H1 (cell line): ENCODE data around the gene SCP2. TPM values are rescaled to one million over a fixed set of nuclear protein-coding genes. Genes with fewer than 3 reads are reported as not detected.

Source experiments
- CTCF ChIA-PET: fragments of 300-600 bp; sonication (Branson Sonifier 250); formaldehyde crosslinking; loops from one replicate; lab custom pipeline; 2021; ENCODE audit not compliant: partially characterized antibody; lab: Charles Lee
- POLR2A ChIA-PET: fragments of 300-600 bp; sonication (Branson Sonifier 250); formaldehyde crosslinking; loops from one replicate; lab custom pipeline; 2021; ENCODE audit warnings: inconsistent platforms; ENCODE audit not compliant: partially characterized antibody; lab: Charles Lee
- DNase-seq, 2 experiments: peaks; one replicate each; pipeline versions ENCODE4 v3.0.0 to v3.0.0-alpha.2; 2010 to 2022; ENCODE audit warnings: low spot score in 2 of 2, low read depth in 1 of 2, mixed read lengths in 1 of 2
- FAIRE-seq: peaks from 2 replicates; lab custom pipeline; 2011; peaks lifted over from hg19 to GRCh38; lab: Jason Lieb, UNC
- H2AFZ ChIP-seq: 2 replicates; pipeline ENCODE4 v1.8.1; 2012; ENCODE audit warnings: low read length, inconsistent platforms
- H2AK5ac ChIP-seq: 2 replicates; pipeline ENCODE4 v1.6.1; 2013; ENCODE audit warnings: low read depth, low read length
- H2BK120ac ChIP-seq: replicated peaks from 2 replicates; pipeline ENCODE3; 2013; ENCODE audit warnings: low read depth, low read length, inconsistent platforms
- H2BK12ac ChIP-seq: 2 replicates; pipeline ENCODE4 v1.6.1; 2013; ENCODE audit warnings: low read depth, low read length
- H2BK15ac ChIP-seq: 2 replicates; pipeline ENCODE4 v1.6.1; 2013; ENCODE audit warnings: low read length
- H2BK20ac ChIP-seq: 2 replicates; pipeline ENCODE4 v1.6.1; 2013; ENCODE audit warnings: low read length
- H2BK5ac ChIP-seq: 2 replicates; pipeline ENCODE4 v1.6.1; 2013; ENCODE audit warnings: low read depth, low read length
- H3K14ac ChIP-seq: 2 replicates; pipeline ENCODE4 v1.6.1; 2013; ENCODE audit warnings: inconsistent platforms; ENCODE audit not compliant: insufficient read length
- H3K18ac ChIP-seq: 2 replicates; pipeline ENCODE4 v1.6.1; 2013; ENCODE audit warnings: low read length; ENCODE audit errors: extremely low read depth
- H3K23ac ChIP-seq: 2 replicates; pipeline ENCODE4 v1.6.1; 2013; ENCODE audit warnings: inconsistent platforms; ENCODE audit not compliant: insufficient read length
- H3K23me2 ChIP-seq: 2 replicates; pipeline ENCODE4 v1.6.1; 2013; ENCODE audit warnings: low read depth, low read length
- H3K27ac ChIP-seq: 2 replicates; pipeline ENCODE4 v1.6.1; 2011; ENCODE audit warnings: low read depth, low read length, inconsistent platforms
- H3K27me3 ChIP-seq, 4 experiments: replicated peaks in 1 of 4; 1 replicate in 1 of 4; 2 replicates in 3 of 4; pipeline versions ENCODE4 v1.6.1 to v1.8.1; 2011 to 2013; ENCODE audit warnings: low read length in 3 of 4, mild to moderate bottlenecking in 3 of 4, inconsistent platforms in 2 of 4, mixed read lengths in 2 of 4, moderate library complexity in 1 of 4; ENCODE audit not compliant: control insufficient read depth in 3 of 4, insufficient read depth in 3 of 4; ENCODE audit errors: extremely low read depth in 1 of 4
- H3K36me3 ChIP-seq, 4 experiments: 2 replicates each; pipeline versions ENCODE4 v1.6.1 to v1.8.1; 2011 to 2013; ENCODE audit warnings: mild to moderate bottlenecking in 4 of 4, low read length in 3 of 4, moderate library complexity in 2 of 4, control low read depth in 1 of 4, inconsistent platforms in 1 of 4; ENCODE audit not compliant: insufficient read depth in 4 of 4, control insufficient read depth in 2 of 4
- H3K4ac ChIP-seq: replicated peaks from 2 replicates; pipeline ENCODE3; 2013; ENCODE audit warnings: low read length, low read depth, mixed read lengths, inconsistent platforms; ENCODE audit not compliant: insufficient read length
- H3K4me1 ChIP-seq, 4 experiments: replicated peaks in 1 of 4; 1 replicate in 1 of 4; 2 replicates in 3 of 4; pipeline versions ENCODE4 v1.6.1 to v1.8.1; 2011 to 2013; ENCODE audit warnings: low read length in 3 of 4, inconsistent platforms in 2 of 4, mixed read lengths in 1 of 4; ENCODE audit not compliant: insufficient read depth in 4 of 4, control insufficient read depth in 3 of 4
- H3K4me2 ChIP-seq, 2 experiments: 2 replicates each; pipeline versions ENCODE4 v1.6.1 to v1.8.1; 2011 to 2013; ENCODE audit warnings: low read depth in 2 of 2, low read length in 2 of 2, control low read depth in 1 of 2, inconsistent platforms in 1 of 2, mild to moderate bottlenecking in 1 of 2; ENCODE audit not compliant: insufficient read depth in 1 of 2
- H3K4me3 ChIP-seq, 4 experiments: fragments of 200-600, 300-600 bp in 1 of 4; sonication (generic), shearing (Covaris generic), sonication (Bioruptor Twin) in 1 of 4; 2 replicates each; pipeline versions ENCODE4 v1.5.1 to v1.8.1; 2011 to 2016; ENCODE audit warnings: low read length in 4 of 4, low read depth in 3 of 4, control low read depth in 2 of 4, inconsistent platforms in 2 of 4, mild to moderate bottlenecking in 2 of 4, mixed read lengths in 1 of 4, moderate library complexity in 1 of 4; ENCODE audit not compliant: insufficient read depth in 2 of 4; ENCODE audit errors: extremely low read depth in 1 of 4
- H3K56ac ChIP-seq: replicated peaks from 2 replicates; pipeline ENCODE3; 2013; ENCODE audit warnings: low read depth, mild to moderate bottlenecking, mixed read lengths, low read length, inconsistent platforms; ENCODE audit not compliant: insufficient read length
- H3K79me1 ChIP-seq: 2 replicates; pipeline ENCODE4 v1.6.1; 2013; ENCODE audit warnings: low read depth, low read length, control low read depth
- H3K79me2 ChIP-seq, 2 experiments: 2 replicates each; pipeline versions ENCODE4 v1.6.1 to v1.8.1; 2012 to 2013; ENCODE audit warnings: low read length in 2 of 2, mild to moderate bottlenecking in 2 of 2, inconsistent platforms in 1 of 2; ENCODE audit not compliant: insufficient read depth in 2 of 2, control insufficient read depth in 1 of 2
- H3K9ac ChIP-seq, 4 experiments: replicated peaks in 1 of 4; 1 replicate in 1 of 4; 2 replicates in 3 of 4; pipeline versions ENCODE4 v1.6.1 to v1.8.1; 2011 to 2013; ENCODE audit warnings: low read depth in 3 of 4, low read length in 3 of 4, control low read depth in 2 of 4, mild to moderate bottlenecking in 2 of 4, moderate library complexity in 2 of 4, inconsistent platforms in 1 of 4; ENCODE audit errors: extremely low read depth in 1 of 4
- H3K9me3 ChIP-seq, 2 experiments: 2 replicates each; pipeline versions ENCODE4 v1.6.1 to v1.8.1; 2012 to 2013; ENCODE audit warnings: mild to moderate bottlenecking in 2 of 2, moderate library complexity in 2 of 2, control low read depth in 1 of 2, inconsistent platforms in 1 of 2, low read depth in 1 of 2, low read length in 1 of 2, mixed read lengths in 1 of 2; ENCODE audit not compliant: insufficient read depth in 2 of 2
- H4K20me1 ChIP-seq, 2 experiments: replicated peaks in 1 of 2; 2 replicates each; pipeline versions ENCODE3 to v1.8.1; 2011 to 2013; ENCODE audit warnings: inconsistent platforms in 2 of 2, low read length in 2 of 2, mild to moderate bottlenecking in 1 of 2; ENCODE audit not compliant: insufficient read depth in 2 of 2, control insufficient read depth in 1 of 2
- H4K5ac ChIP-seq: 2 replicates; pipeline ENCODE4 v1.6.1; 2013; ENCODE audit warnings: low read length, low read depth, mixed read lengths, inconsistent platforms; ENCODE audit not compliant: insufficient read length
- H4K8ac ChIP-seq: 2 replicates; pipeline ENCODE4 v1.8.0; 2013; ENCODE audit warnings: mild to moderate bottlenecking, moderate library complexity, low read length, inconsistent platforms; ENCODE audit not compliant: insufficient read depth; ENCODE audit errors: extremely low read depth
- H4K91ac ChIP-seq: replicated peaks from 2 replicates; pipeline ENCODE3; 2013; ENCODE audit warnings: low read length, mixed read lengths, inconsistent platforms; ENCODE audit not compliant: insufficient read length
- POU5F1 ChIP-seq: IDR thresholded peaks from 2 replicates; pipeline ENCODE4 v1.6.1; 2011; ENCODE audit warnings: low read depth, mild to moderate bottlenecking, low read length, moderate library complexity
- RFX5 ChIP-seq: IDR thresholded peaks from 2 replicates; pipeline ENCODE4 v1.6.1; 2011; ENCODE audit warnings: low read depth, low read length, improper control_type of control experiment, borderline replicate concordance
- SP2 ChIP-seq: IDR thresholded peaks from 2 replicates; pipeline ENCODE4 v1.6.1; 2012; ENCODE audit warnings: mild to moderate bottlenecking, low read length, inconsistent platforms
- YY1 ChIP-seq: IDR thresholded peaks from 2 replicates; pipeline ENCODE4 v1.6.1; 2011; ENCODE audit warnings: low read depth, mild to moderate bottlenecking, low read length
- WGBS, 2 experiments: shearing (Covaris generic) in 1 of 2; methylation state at CpG; one replicate each; pipeline versions ENCODE4 v1.1.6 to v1.1.7; 2013 to 2015; ENCODE audit warnings: low lambda C conversion rate in 2 of 2, mixed read lengths in 2 of 2, inconsistent platforms in 1 of 2, low coverage in 1 of 2, missing lambda C conversion rate in 1 of 2; ENCODE audit not compliant: insufficient replicate concordance in 2 of 2, insufficient coverage in 1 of 2, insufficient read length in 1 of 2; ENCODE audit errors: extremely low coverage in 1 of 2, missing lambda C conversion rate in 1 of 2; 5-methylcytosine and 5-hydroxymethylcytosine counted together
- polyA plus RNA-seq, 7 experiments: library from polyadenylated mRNA; depleted of rRNA in 3 of 7; stranded (reverse) in 5 of 7; unstranded in 2 of 7; fragments of >200 nt in 5 of 7; fragments of 200-250 nt in 2 of 7; gene quantifications; 1 replicate in 5 of 7; 2 replicates in 1 of 7; 4 replicates in 1 of 7; pipeline versions ENCODE4 v1.2.1 to v1.2.3, GENCODE V29; 2011 to 2013; ENCODE audit warnings: missing spikeins in 2 of 7, mixed read lengths in 2 of 7
- total RNA-seq: library from RNA; stranded (reverse); fragmentation: NEBNext Ultra II Directional; extraction: Animal tissue kit (Norgen Biotek cat#: 25700); gene quantifications from 2 replicates; pipeline ENCODE4 v1.2.1, GENCODE V29; 2021

Gene SCP2
- total and polyA plus RNA-seq, 2 of the 8 experiments (the other 6 are each of a cell fraction or from before 2014, with no cell fraction given) = 20.9 to 54.3 TPM

DNA sequence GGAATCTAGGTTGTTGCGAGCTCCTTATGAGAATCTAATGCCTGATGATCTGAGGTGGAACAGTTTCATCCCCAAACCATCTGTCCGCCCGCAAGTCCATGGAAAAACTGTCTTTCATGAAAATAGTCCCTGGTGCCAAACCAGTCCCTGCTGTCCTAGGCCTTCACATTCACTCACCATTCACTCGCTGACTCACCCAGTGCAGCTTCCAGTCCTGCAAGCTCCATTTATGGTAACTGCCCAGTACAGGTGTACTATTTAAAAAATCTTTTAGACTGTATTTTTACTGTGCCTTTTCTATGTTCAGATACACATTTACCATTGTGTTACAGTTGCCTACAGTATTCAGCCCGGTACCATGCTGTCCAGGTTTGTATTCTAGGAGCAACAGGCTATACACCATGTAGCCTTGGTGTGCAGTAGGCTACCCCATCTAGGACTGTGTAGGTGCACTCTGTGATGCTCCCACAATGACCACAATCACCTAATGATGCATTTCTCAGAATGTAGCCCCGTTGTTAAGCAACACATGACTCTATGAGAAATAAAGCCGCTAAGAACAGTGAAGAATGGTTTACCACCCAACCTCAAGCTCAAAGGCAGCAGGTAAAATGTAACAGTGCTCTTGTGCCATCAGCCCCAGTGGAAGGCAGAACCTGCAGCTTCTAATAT lies 7.9 kb upstream of the SCP2 start:
- Histone ChIP-seq H3K9me3 (no peaks in the 10 kb centered on the region; a peak in 1 of 4 replicates), H3K9ac (no peak overlapping the region), H2BK5ac (no peak overlapping the region), H3K36me3 (no peaks in the 10 kb centered on the region), H3K23ac (no peak overlapping the region), H4K8ac (no peak overlapping the region), H3K56ac (no peak overlapping the region), H2AFZ (no peak overlapping the region), H3K27ac (no peak overlapping the region), H2BK15ac (no peak overlapping the region), H3K79me1 (peaks cover 3% of the 10 kb centered on the region), H2AK5ac (no peak overlapping the region), H3K79me2 (no peaks in the 10 kb centered on the region), H3K23me2 (peaks cover 2% of the 10 kb centered on the region), H3K4me3 (no peak overlapping the region), H3K14ac (no peak overlapping the region), H2BK12ac (no peak overlapping the region), H3K27me3 (peaks cover 3 to 28% (median 18%) of the 10 kb centered on the region in 4 experiments), H2BK120ac (no peak overlapping the region), H2BK20ac (no peak overlapping the region), H3K4me1 (no peaks in the 10 kb centered on the region; a peak in 2 of 7 replicates), H3K4me2 (no peak overlapping the region), H4K91ac (no peak overlapping the region), H3K4ac (no peak overlapping the region), H4K20me1 (peaks cover 1 to 2% of the 10 kb centered on the region in 2 experiments), H3K18ac (no peak overlapping the region), H4K5ac (no peak overlapping the region)
- FAIRE-seq (no peak), DNase-seq (no peak)
- 89% methylated on average over 7 of the region's 7 CpGs; no CpG with 5 or more reads in 1 of the 2 experiments for WGBS, 2 experiments
- no peak for TF ChIP-seq POU5F1
- TF ChIP-seq SP2 = no peak
- TF ChIP-seq RFX5 = no peak
- TF ChIP-seq YY1 = no peak
- CTCF ChIA-PET = interaction anchor here (0.7 to 6.1 kb wide), 5 partner anchors 14 to 268 kb away, joined by 3 to 39 read pairs (median 3); no protein-coding TSS in a partner anchor
- POLR2A ChIA-PET = interaction anchor here (0.6 kb wide), 1 partner anchor 244 kb away, joined by 3 read pairs; no protein-coding TSS in a partner anchor
